Thoracic aorta (tissue), 2 donors: Measurements from ENCODE around the gene C2CD4C. TPM values are rescaled to one million over a fixed set of nuclear protein-coding genes. Genes with fewer than 3 reads are reported as not detected.
"Not testable (repeated sequence)": the region's sequence is repeated elsewhere in the genome, so short reads cannot be mapped to it uniquely, and the experiment has no call there.

Experiments
- ATAC-seq: fragments of 150-250 bp; one replicate; pipeline ENCODE4 v1.8.0; 2017; ENCODE audit warnings: low read depth; ENCODE audit not compliant: insufficient number of reproducible peaks, low FRiP score
- DNase-seq: peaks from one replicate; pipeline ENCODE4 v3.0.0-alpha.2; 2020; ENCODE audit warnings: low spot score
- H3K27ac ChIP-seq, 2 donors: fragments of 200-600 bp; sonication (generic); 1 replicate in 1 of 2; 2 replicates in 1 of 2; pipeline ENCODE4 v1.5.1; 2016; ENCODE audit warnings: mild to moderate bottlenecking in 2 of 2, moderate library complexity in 2 of 2
- H3K27me3 ChIP-seq: fragments of 200-600 bp; sonication (generic); replicated peaks from 2 replicates; pipeline ENCODE4 v1.6.0; 2016; ENCODE audit warnings: mild to moderate bottlenecking; ENCODE audit not compliant: insufficient read depth
- H3K36me3 ChIP-seq: fragments of 200-600 bp; sonication (generic); one replicate; pipeline ENCODE4 v1.5.1; 2016
- H3K4me1 ChIP-seq, 2 donors: fragments of 200-600 bp; sonication (generic); 1 replicate in 1 of 2; 2 replicates in 1 of 2; pipeline versions ENCODE4 v1.5.1 to v1.6.0; 2016; ENCODE audit warnings: low read depth in 2 of 2, mild to moderate bottlenecking in 1 of 2; ENCODE audit not compliant: control insufficient read depth in 1 of 2
- H3K4me3 ChIP-seq: fragments of 200-600 bp; sonication (generic); 2 replicates; pipeline ENCODE4 v1.5.1; 2016; ENCODE audit warnings: mild to moderate bottlenecking
- H3K9me3 ChIP-seq: fragments of 200-600 bp; sonication (generic); 2 replicates; pipeline ENCODE4 v1.5.1; 2016
- CTCF ChIP-seq: fragments of 200-600 bp; sonication (generic); IDR thresholded peaks from one replicate; pipeline ENCODE4 v1.5.1; 2019; ENCODE audit warnings: antibody characterized with exemption
- total RNA-seq, 2 donors: library from RNA; depleted of rRNA; stranded (reverse); fragments of >200 nt; gene quantifications; one replicate each; pipeline versions ENCODE4 v1.1.0 to v1.2.3, GENCODE V29; 2016

C2CD4C gene
- total RNA-seq, 2 donors from 2014 or later: 0.54 to 1.6 TPM

GRCh38 chr19:383040-383439 lies 25.9 kb downstream of the C2CD4C start:
- H3K27ac ChIP-seq: no peak overlapping the region
- no peaks in the 10 kb centered on the region for H3K9me3 ChIP-seq
- H3K4me1 ChIP-seq: no peaks in the 10 kb centered on the region
- DNase-seq: no peak
- H3K36me3 ChIP-seq: no peaks in the 10 kb centered on the region
- no peak overlapping the region for H3K4me3 ChIP-seq
- no peak for TF ChIP-seq CTCF
- peaks cover 3% of the 10 kb centered on the region for H3K27me3 ChIP-seq
- ATAC-seq: no peak

GRCh38 chr19:382578-382977 lies 26.4 kb downstream of the C2CD4C start:
- not testable (repeated sequence) for H3K4me1 ChIP-seq, H3K4me3 ChIP-seq, H3K9me3 ChIP-seq, H3K27me3 ChIP-seq, ATAC-seq, DNase-seq, H3K27ac ChIP-seq, H3K36me3 ChIP-seq

GRCh38 chr19:381901-382300 lies 27.0 kb downstream of the C2CD4C start:
- not testable (repeated sequence) for H3K4me1 ChIP-seq, H3K4me3 ChIP-seq, H3K36me3 ChIP-seq, ATAC-seq, H3K27ac ChIP-seq, H3K9me3 ChIP-seq, DNase-seq, H3K27me3 ChIP-seq

- H3K27ac ChIP-seq, H3K4me3 ChIP-seq, H3K4me1 ChIP-seq, ATAC-seq, H3K27me3 ChIP-seq, H3K36me3 ChIP-seq, DNase-seq, H3K9me3 ChIP-seq: not testable (repeated sequence)
These were observed 28.2 kb downstream of the C2CD4C start for GRCh38 chr19:380618-381219.

- DNase-seq (no peak), ATAC-seq (no peak)
- no peak for TF ChIP-seq CTCF
These were observed 29.2 kb downstream of the C2CD4C start for GRCh38 chr19:379796-380195.

GRCh38 chr19:378706-379105 lies 30.2 kb downstream of the C2CD4C start:
- peaks cover 3% of the 10 kb centered on the region for H3K27me3 ChIP-seq
- no peak for DNase-seq

More at GRCh38 chr19:379796-380195, 29.2 kb downstream of the C2CD4C start:
- Histone ChIP-seq H3K36me3 (no peaks in the 10 kb centered on the region), H3K9me3 (no peaks in the 10 kb centered on the region), H3K4me3 (no peak overlapping the region), H3K27ac (no peak overlapping the region), H3K27me3 (peaks cover 3% of the 10 kb centered on the region), H3K4me1 (no peaks in the 10 kb centered on the region)

More at GRCh38 chr19:378706-379105, 30.2 kb downstream of the C2CD4C start:
- Histone ChIP-seq H3K9me3 (no peaks in the 10 kb centered on the region), H3K4me3 (no peak overlapping the region), H3K27ac (no peak overlapping the region), H3K36me3 (no peaks in the 10 kb centered on the region), H3K4me1 (no peaks in the 10 kb centered on the region)
- TF ChIP-seq CTCF: no peak
- no peak for ATAC-seq
